ENCODE data around the gene HOXA6. TPM values are rescaled to one million over a fixed set of nuclear protein-coding genes. Genes with fewer than 3 reads are reported as not detected.
A peak's percentile ranks its signal among the peaks of the same experiment; 100 is the strongest.

HOXA6 gene
- total RNA-seq, 1 experiment from 2014 or later, result not detected

GRCh38 chr7:27189295-27189996 lies 41.9 kb upstream of the HOXA6 start:
- no peak overlapping the region for H3K56ac ChIP-seq (ENCODE audit: insufficient read length, low read depth, low read length)
- Mint-ChIP-seq H3K27me3 (ENCODE audit: low read depth) (peaks cover 100% of the 10 kb centered on the region), H3K9me3 (peaks cover 1 to 16% of the 10 kb centered on the region in 2 experiments; a peak in 3 of 5 replicates), H3K36me3 (ENCODE audit: insufficient read depth in 1 of 3, low read depth in 3 of 3) (peaks cover 0 to 2% (median 0%) of the 10 kb centered on the region in 3 experiments; a peak in 3 of 7 replicates), H3K4me3 (peak overlapping the region in 1 of 2 experiments; percentile 18; a peak in 1 of 5 replicates), H3K27ac (no peak overlapping the region), H3K4me1 (peaks cover 17 to 42% of the 10 kb centered on the region in 2 experiments)
- H3T11ph ChIP-seq (ENCODE audit: low read length), result no peak overlapping the region
- H2AFZ ChIP-seq (ENCODE audit: low read length), result no peak overlapping the region
- H4K8ac ChIP-seq (replicated peaks; ENCODE audit: insufficient read length, low read depth, low read length), result no peak overlapping the region
- H2BK20ac ChIP-seq (ENCODE audit: low read depth, low read length, poor library complexity, severe bottlenecking), result no peak overlapping the region
- H2BK15ac ChIP-seq (ENCODE audit: low read depth, low read length), result no peak overlapping the region
- H3K9me3 ChIP-seq (ENCODE audit: control insufficient read depth, low read depth, low read length), result no peaks in the 10 kb centered on the region
- no peak overlapping the region for H2BK12ac ChIP-seq (ENCODE audit: insufficient read length, low read depth, low read length)
- H4K20me1 ChIP-seq (ENCODE audit: control insufficient read depth, insufficient read depth, insufficient read length), result no peaks in the 10 kb centered on the region
- H3K23ac ChIP-seq (ENCODE audit: insufficient read length, low read depth, low read length), result no peak overlapping the region
- H3K23me2 ChIP-seq (ENCODE audit: insufficient read length, low read depth, low read length, poor library complexity, severe bottlenecking), result no peaks in the 10 kb centered on the region
- H2BK5ac ChIP-seq (ENCODE audit: insufficient read length, low read length), result no peak overlapping the region
- H3K4ac ChIP-seq (ENCODE audit: low read depth, low read length), result no peak overlapping the region
- no peak overlapping the region for H4K5ac ChIP-seq (ENCODE audit: insufficient read length, low read depth, low read length)
- DNase-seq, result peak; percentile 50
- H3K27me3 ChIP-seq (ENCODE audit: insufficient read depth, low read length), result peaks cover 98% of the 10 kb centered on the region
- H3K9ac ChIP-seq (ENCODE audit: extremely low read depth, insufficient read length, low read length), result no peak overlapping the region
- no peak for TF ChIP-seq CTCF (conservative IDR thresholded peaks at IDR 0.05)
- no peaks in the 10 kb centered on the region for H3K4me1 ChIP-seq (ENCODE audit: insufficient read depth, low read length)
- no CpG with 5 or more reads among the region's 22 CpGs for WGBS (ENCODE audit: extremely low coverage, insufficient read length, low lambda C conversion rate)
- H2BK120ac ChIP-seq (ENCODE audit: low read depth, low read length, poor library complexity, severe bottlenecking), result no peak overlapping the region
- H3K18ac ChIP-seq (ENCODE audit: insufficient read length, low read depth, low read length), result no peak overlapping the region
- no peak overlapping the region for H3K14ac ChIP-seq (ENCODE audit: insufficient read depth, low read length)
- no peak overlapping the region for H3K4me2 ChIP-seq (ENCODE audit: insufficient read depth, insufficient read length, low read length)
- H3K79me1 ChIP-seq (ENCODE audit: insufficient read depth, low read depth, low read length, poor library complexity, severe bottlenecking), result no peaks in the 10 kb centered on the region
- H4K91ac ChIP-seq (ENCODE audit: insufficient read length, low read depth, low read length), result no peak overlapping the region
- no peak overlapping the region for H2AK5ac ChIP-seq (ENCODE audit: insufficient read length, low read length)
- H3K27ac ChIP-seq (ENCODE audit: insufficient read length, low read depth, low read length), result no peak overlapping the region
- H3K79me2 ChIP-seq (ENCODE audit: insufficient read depth, low read length), result no peaks in the 10 kb centered on the region

All from H9 (cell line).